HG03469 (cell line): Measurements from ENCODE around the gene RET.

Experiments used
- ATAC-seq: cut with Tn5 transposase; IDR thresholded peaks from one replicate; pipeline ENCODE4 v1.9.1; 2021; ENCODE audit warnings: mild to moderate bottlenecking, moderate library complexity, moderate number of reproducible peaks; ENCODE audit not compliant: unreplicated experiment

RET gene

GRCh38 chr10:43061331-43061730 is 15.5 kb upstream of the RET start:
- ATAC-seq = no peak

- no peak for ATAC-seq
Measured at GRCh38 chr10:43061760-43062159, 15.1 kb upstream of the RET start.

GRCh38 chr10:43062402-43063160 is 14.3 kb upstream of the RET start:
- ATAC-seq = no peak

- no peak for ATAC-seq
Measured at GRCh38 chr10:43064331-43065075, 12.4 kb upstream of the RET start.

- no peak for ATAC-seq
Measured at GRCh38 chr10:43065234-43065633, 11.6 kb upstream of the RET start.

GRCh38 chr10:43065761-43066160 is 11.1 kb upstream of the RET start:
- ATAC-seq = no peak

- ATAC-seq = no peak
Measured at GRCh38 chr10:43066481-43066880, 10.4 kb upstream of the RET start.

- no peak for ATAC-seq
Measured at GRCh38 chr10:43067391-43068135, 9.3 kb upstream of the RET start.

- no peak for ATAC-seq
Measured at GRCh38 chr10:43068136-43068395, 8.8 kb upstream of the RET start.

- no peak for ATAC-seq
Measured at GRCh38 chr10:43068471-43069210, 8.2 kb upstream of the RET start.

GRCh38 chr10:43069211-43069515 is 7.7 kb upstream of the RET start:
- no peak for ATAC-seq

GRCh38 chr10:43069579-43069978 is 7.3 kb upstream of the RET start:
- ATAC-seq = no peak

GRCh38 chr10:43070121-43071085 is 6.5 kb upstream of the RET start:
- no peak for ATAC-seq

GRCh38 chr10:43071865-43072650 is 4.8 kb upstream of the RET start:
- no peak for ATAC-seq

GRCh38 chr10:43073191-43073590 is 3.7 kb upstream of the RET start:
- ATAC-seq = no peak

- ATAC-seq = no peak
Measured at GRCh38 chr10:43073721-43074120, 3.1 kb upstream of the RET start.

- no peak for ATAC-seq
Measured at GRCh38 chr10:43074409-43074808, 2.5 kb upstream of the RET start.

GRCh38 chr10:43074827-43075611 is 1.9 kb upstream of the RET start:
- no peak for ATAC-seq

- ATAC-seq = no peak
Measured at GRCh38 chr10:43075612-43076003, 1.3 kb upstream of the RET start.
